SK-N-SH treated with all-trans-retinoic acid at 6 μM for 48 hours (cell line): ENCODE measurements around the gene ANKRD55.

ENCODE experiments used
- ATAC-seq: fragments of 200-7000 bp; cut with Tn5 transposase; 3 replicates; pipeline ENCODE4 v1.9.1; 2020; ENCODE audit warnings: mild to moderate bottlenecking, moderate library complexity
- ARNTL ChIP-seq: fragments of 450-650 bp; formaldehyde crosslinking; IDR thresholded peaks from 2 replicates; pipeline ENCODE4 v1.5.0; 2020; ENCODE audit warnings: low read depth, mild to moderate bottlenecking, moderate library complexity, borderline replicate concordance
- BACH2 ChIP-seq: fragments of 250-450 bp; sonication (Bioruptor Pico); IDR thresholded peaks from 2 replicates; pipeline ENCODE4 v1.9.0; 2021; ENCODE audit warnings: mild to moderate bottlenecking, borderline replicate concordance
- CREB5 ChIP-seq: fragments of 250-450 bp; sonication (Bioruptor Pico); IDR thresholded peaks from 2 replicates; pipeline ENCODE4 v1.5.1; 2020; ENCODE audit warnings: low read depth, mild to moderate bottlenecking, moderate library complexity
- CSDC2 ChIP-seq: fragments of 250-450 bp; sonication (Bioruptor Pico); IDR thresholded peaks from 2 replicates; pipeline ENCODE4 v1.5.0; 2020; ENCODE audit warnings: mild to moderate bottlenecking, moderate library complexity
- CSRNP3 ChIP-seq: fragments of 250-450 bp; sonication (Bioruptor Pico); IDR thresholded peaks from 2 replicates; pipeline ENCODE4 v1.5.1; 2021; ENCODE audit warnings: mild to moderate bottlenecking, moderate library complexity
- ESRRG ChIP-seq: fragments of 250-450 bp; sonication (Bioruptor Pico); IDR thresholded peaks from 2 replicates; pipeline ENCODE4 v1.6.1; 2021; ENCODE audit warnings: mild to moderate bottlenecking
- ISL1 ChIP-seq: fragments of 250-450 bp; sonication (Bioruptor Pico); IDR thresholded peaks from 2 replicates; pipeline ENCODE4 v2.1.2; 2022; ENCODE audit warnings: mild to moderate bottlenecking, moderate library complexity
- OSR1 ChIP-seq: fragments of 250-450 bp; sonication (Bioruptor Pico); IDR thresholded peaks from 2 replicates; pipeline ENCODE4 v1.8.0; 2022; ENCODE audit warnings: moderate library complexity, mild to moderate bottlenecking, inconsistent platforms
- PPARA ChIP-seq: fragments of 250-450 bp; sonication (Bioruptor Pico); IDR thresholded peaks from 2 replicates; pipeline ENCODE4 v1.5.0; 2020; ENCODE audit warnings: mild to moderate bottlenecking, borderline replicate concordance
- RARB ChIP-seq: fragments of 250-450 bp; sonication (Bioruptor Pico); IDR thresholded peaks from 2 replicates; pipeline ENCODE4 v1.8.0; 2021; ENCODE audit warnings: mild to moderate bottlenecking, moderate library complexity
- SNAI2 ChIP-seq: fragments of 250-450 bp; sonication (Bioruptor Pico); IDR thresholded peaks from 2 replicates; pipeline ENCODE4 v1.5.0; 2020; ENCODE audit warnings: mild to moderate bottlenecking, moderate library complexity
- TCF4 ChIP-seq: fragments of 250-450 bp; sonication (Bioruptor Pico); IDR thresholded peaks from 2 replicates; pipeline ENCODE4 v1.8.0; 2021; ENCODE audit warnings: mild to moderate bottlenecking, moderate library complexity, borderline replicate concordance
- TOX ChIP-seq: fragments of 250-450 bp; sonication (Bioruptor Pico); IDR thresholded peaks from 2 replicates; pipeline ENCODE4 v1.8.0; 2021; ENCODE audit warnings: mild to moderate bottlenecking, moderate library complexity, borderline replicate concordance
- ZC3H10 ChIP-seq: fragments of 250-450 bp; sonication (Bioruptor Pico); IDR thresholded peaks from 2 replicates; pipeline ENCODE4 v1.5.1; 2021; ENCODE audit warnings: mild to moderate bottlenecking, moderate library complexity
- ZFP3 ChIP-seq: fragments of 250-450 bp; sonication (Bioruptor Pico); IDR thresholded peaks from 2 replicates; pipeline ENCODE4 v1.5.0; 2020; ENCODE audit warnings: mild to moderate bottlenecking, moderate library complexity
- ZFP30 ChIP-seq: fragments of 450-650 bp; formaldehyde crosslinking; IDR thresholded peaks from 2 replicates; pipeline ENCODE4 v1.5.0; 2022; ENCODE audit warnings: mild to moderate bottlenecking, moderate library complexity
- ZNF565 ChIP-seq: fragments of 450-650 bp; formaldehyde crosslinking; conservative IDR thresholded peaks from 2 replicates; pipeline ENCODE4 v1.5.0; 2020; ENCODE audit warnings: low read depth, mild to moderate bottlenecking, moderate library complexity
- ZNF70 ChIP-seq: fragments of 450-650 bp; formaldehyde crosslinking; IDR thresholded peaks from 2 replicates; pipeline ENCODE4 v1.5.0; 2020; ENCODE audit warnings: mild to moderate bottlenecking, moderate library complexity
- ZNF8 ChIP-seq: fragments of 450-650 bp; formaldehyde crosslinking; IDR thresholded peaks from 2 replicates; pipeline ENCODE4 v1.5.0; 2020; ENCODE audit warnings: mild to moderate bottlenecking, moderate library complexity

ANKRD55 gene

GRCh38 chr5:56169281-56169680, 63.8 kb downstream of the ANKRD55 start:
- ATAC-seq = no peak
- TF ChIP-seq RARB (CRISPR knock-in tag) = no peak
- TF ChIP-seq, all 23 proteins: peak for 0

- no peak for ATAC-seq
- TF ChIP-seq PPARA = no peak
- TF ChIP-seq OSR1 (CRISPR knock-in tag) = no peak
- no peak for TF ChIP-seq ESRRG (CRISPR knock-in tag)
- no peak for TF ChIP-seq CSRNP3 (CRISPR knock-in tag)
- no peak for TF ChIP-seq SNAI2 (CRISPR knock-in tag)
- TF ChIP-seq TOX (CRISPR knock-in tag) = no peak
- TF ChIP-seq ISL1 (CRISPR knock-in tag) = no peak
Measured at GRCh38 chr5:56168066-56168478, 65.1 kb downstream of the ANKRD55 start.

- ATAC-seq = no peak
- TF ChIP-seq ZNF565 (no peak), CSDC2 (CRISPR knock-in tag) (no peak), PPARA (no peak), ZC3H10 (CRISPR knock-in tag) (no peak), ZNF8 (no peak), ESRRG (CRISPR knock-in tag) (no peak), ZFP3 (no peak), ZFP30 (CRISPR knock-in tag) (no peak), OSR1 (CRISPR knock-in tag) (no peak), ARNTL (CRISPR knock-in tag) (no peak), RARB (CRISPR knock-in tag) (no peak), TCF4 (CRISPR knock-in tag) (no peak), CSRNP3 (CRISPR knock-in tag) (no peak)
Measured at GRCh38 chr5:56167519-56167918, 65.6 kb downstream of the ANKRD55 start.

- ATAC-seq = no peak
- no peak for TF ChIP-seq ZNF70 (CRISPR knock-in tag)
- TF ChIP-seq ZFP30 (CRISPR knock-in tag) = no peak
- TF ChIP-seq SNAI2 (CRISPR knock-in tag) = no peak
- no peak for TF ChIP-seq ZNF8
- TF ChIP-seq ZFP3 = no peak
- no peak for TF ChIP-seq CSDC2 (CRISPR knock-in tag)
- TF ChIP-seq ZC3H10 (CRISPR knock-in tag) = no peak
Measured at GRCh38 chr5:56166671-56167385, 66.3 kb downstream of the ANKRD55 start.

- no peak for ATAC-seq
- TF ChIP-seq CSDC2 (CRISPR knock-in tag) (no peak), OSR1 (CRISPR knock-in tag) (no peak), BACH2 (CRISPR knock-in tag) (no peak), ZC3H10 (CRISPR knock-in tag) (no peak), ZNF565 (no peak), CREB5 (no peak), CSRNP3 (CRISPR knock-in tag) (no peak)
- TF ChIP-seq, all 23 proteins: peak for 0
Measured at GRCh38 chr5:56164376-56164775, 68.8 kb downstream of the ANKRD55 start.

GRCh38 chr5:56161927-56162326, 71.2 kb downstream of the ANKRD55 start:
- TF ChIP-seq TCF4 (CRISPR knock-in tag) = no peak
- no peak for TF ChIP-seq OSR1 (CRISPR knock-in tag)
- no peak for TF ChIP-seq ZNF70 (CRISPR knock-in tag)
- TF ChIP-seq ZFP3 = no peak
- no peak for TF ChIP-seq BACH2 (CRISPR knock-in tag)
- no peak for TF ChIP-seq CSDC2 (CRISPR knock-in tag)
- TF ChIP-seq ESRRG (CRISPR knock-in tag) = no peak
- no peak for TF ChIP-seq ZFP30 (CRISPR knock-in tag)
- no peak for TF ChIP-seq ZNF565
- ATAC-seq = no peak
